PC-3 (cell line): ENCODE results near the gene MCCC1. TPM values are rescaled to one million over a fixed set of nuclear protein-coding genes. Genes with fewer than 3 reads are reported as not detected.
"Not testable (repeated sequence)": the region's sequence is repeated elsewhere in the genome, so short reads cannot be mapped to it uniquely, and the experiment has no call there.

ENCODE experiments used
- ATAC-seq: fragments of 200-7000 bp; cut with Tn5 transposase; 2 replicates; pipeline ENCODE4 v1.9.1; 2020; ENCODE audit warnings: mild to moderate bottlenecking, moderate library complexity
- BruUV-seq: library from RNA; stranded (reverse); fragments of 400-500 nt; replicated peaks from 2 replicates; lab custom pipeline; 2021; lab: Mats Ljungman, UMichigan
- CTCF ChIA-PET: fragments of 300-600 bp; sonication (Branson Sonifier 250); formaldehyde crosslinking; loops from one replicate; lab custom pipeline; 2022; ENCODE audit warnings: antibody characterized with exemption; lab: Charles Lee
- POLR2A ChIA-PET: fragments of 300-600 bp; sonication (Branson Sonifier 250); formaldehyde crosslinking; loops from one replicate; lab custom pipeline; 2022; ENCODE audit warnings: antibody characterized with exemption; ENCODE audit not compliant: unreplicated experiment; lab: Charles Lee
- DNase-seq: peaks from one replicate; pipeline ENCODE4 v3.0.0-alpha.2; 2015
- H2AFZ ChIP-seq: fragments of 300-600 bp; sonication (generic); 2 replicates; pipeline ENCODE4 v1.6.0; 2016; ENCODE audit warnings: antibody characterized with exemption, low read length
- H3F3A ChIP-seq: fragments of 300-600 bp; sonication (generic); one replicate; pipeline ENCODE4 v1.6.0; 2017; ENCODE audit warnings: antibody characterized with exemption, low read length, control low read depth, mild to moderate bottlenecking; ENCODE audit not compliant: unreplicated experiment
- H3K27ac ChIP-seq: fragments of 300-600 bp; sonication (generic); 2 replicates; pipeline ENCODE4 v1.5.1; 2016; ENCODE audit warnings: mild to moderate bottlenecking, low read length
- H3K27me3 ChIP-seq: fragments of 300-600 bp; sonication (generic); 2 replicates; pipeline ENCODE4 v1.6.1; 2016; ENCODE audit warnings: low read length, mixed read lengths
- H3K36me3 ChIP-seq: fragments of 300-600 bp; sonication (generic); 2 replicates; pipeline ENCODE4 v1.6.1; 2016; ENCODE audit warnings: low read depth, mixed run types, low read length, mixed read lengths
- H3K4me1 ChIP-seq: fragments of 300-600 bp; sonication (generic); 2 replicates; pipeline ENCODE4 v1.5.1; 2016; ENCODE audit warnings: low read length; ENCODE audit not compliant: insufficient read depth
- H3K4me2 ChIP-seq: fragments of 300-600 bp; sonication (generic); 2 replicates; pipeline ENCODE4 v1.6.0; 2016; ENCODE audit warnings: low read length
- H3K4me3 ChIP-seq: fragments of 300-600 bp; sonication (generic); 2 replicates; pipeline ENCODE4 v1.5.1; 2016; ENCODE audit warnings: mild to moderate bottlenecking, low read length, mixed read lengths
- H3K79me2 ChIP-seq: fragments of 300-600 bp; sonication (generic); 2 replicates; pipeline ENCODE4 v1.6.1; 2017; ENCODE audit warnings: low read length, mixed read lengths
- H3K9ac ChIP-seq: fragments of 300-600 bp; sonication (generic); 2 replicates; pipeline ENCODE4 v1.6.0; 2016; ENCODE audit warnings: mild to moderate bottlenecking, low read length
- H3K9me2 ChIP-seq: fragments of 300-600 bp; sonication (generic); replicated peaks from 2 replicates; pipeline ENCODE4 v1.6.1; 2016; ENCODE audit warnings: mixed run types, low read length, mixed read lengths
- H3K9me3 ChIP-seq: fragments of 300-600 bp; sonication (generic); 2 replicates; pipeline ENCODE4 v1.6.1; 2016; ENCODE audit warnings: low read length, mixed read lengths
- H4K20me1 ChIP-seq: fragments of 300-600 bp; sonication (generic); 2 replicates; pipeline ENCODE4 v1.6.1; 2016; ENCODE audit warnings: low read length, mixed read lengths
- CTCF ChIP-seq: fragments of 300-600 bp; sonication (generic); conservative IDR thresholded peaks from 2 replicates; pipeline ENCODE4 v1.5.1; 2017; ENCODE audit warnings: antibody characterized with exemption, low read depth, mild to moderate bottlenecking, low read length
- EZH2 ChIP-seq: fragments of 300-600 bp; sonication (generic); IDR thresholded peaks from one replicate; pipeline ENCODE4 v1.6.1; 2017; ENCODE audit warnings: antibody characterized with exemption, mild to moderate bottlenecking, low read length; ENCODE audit not compliant: unreplicated experiment
- EZH2phosphoT487 ChIP-seq: fragments of 300-600 bp; sonication (generic); IDR thresholded peaks from 2 replicates; pipeline ENCODE4 v1.6.1; 2018; ENCODE audit warnings: mild to moderate bottlenecking, antibody characterized with exemption, low read length, borderline replicate concordance
- intact Hi-C: fragments of 100-400 bp; cut with micrococcal nuclease; formaldehyde crosslinking; loops from 2 replicates; pipeline ENCODE4 v1.9.0; 2023
- total RNA-seq: library from RNA; depleted of rRNA; stranded (reverse); fragments of >200 nt; gene quantifications from 2 replicates; pipeline ENCODE4 v1.2.3, GENCODE V29; 2014

MCCC1 gene
- total RNA-seq, 1 experiment from 2014 or later: 18.5 TPM

GRCh38 chr3:183070892-183071291 is 28.4 kb downstream of the MCCC1 start:
- H3K27me3 ChIP-seq: no peaks in the 10 kb centered on the region
- intact Hi-C loops: no loop called here
- no peaks in the 10 kb centered on the region for H3K9me2 ChIP-seq
- no peak overlapping the region for H2AFZ ChIP-seq
- no peak for TF ChIP-seq EZH2phosphoT487
- TF ChIP-seq CTCF: no peak
- no peak for TF ChIP-seq EZH2
- BruUV-seq: no TSS peak
- peaks cover 5% of the 10 kb centered on the region; the same call in 1 of the 2 replicates for H3K36me3 ChIP-seq
- H3K27ac ChIP-seq: no peak overlapping the region
- no peak overlapping the region for H3K4me3 ChIP-seq
- no peak overlapping the region for H3K9ac ChIP-seq
- H3K4me1 ChIP-seq: peaks cover 18% of the 10 kb centered on the region
- no peaks in the 10 kb centered on the region for H3K79me2 ChIP-seq
- H3F3A ChIP-seq: no peaks in the 10 kb centered on the region
- ChIA-PET CTCF (no interaction called here), POLR2A (no interaction called here)
- H3K4me2 ChIP-seq: no peak overlapping the region
- DNase-seq (no peak), ATAC-seq (no peak)
- H4K20me1 ChIP-seq: no peaks in the 10 kb centered on the region
- no peaks in the 10 kb centered on the region for H3K9me3 ChIP-seq

GRCh38 chr3:183069086-183069485 is 30.2 kb downstream of the MCCC1 start:
- TF ChIP-seq EZH2 (no peak), EZH2phosphoT487 (no peak), CTCF (no peak)
- Histone ChIP-seq H3K4me1 (peaks cover 9% of the 10 kb centered on the region), H3K36me3 (peaks cover 5% of the 10 kb centered on the region; the same call in 1 of the 2 replicates), H4K20me1 (no peaks in the 10 kb centered on the region), H3K9me3 (no peaks in the 10 kb centered on the region), H3K9ac (no peak overlapping the region), H3K4me2 (no peak overlapping the region), H3K9me2 (no peaks in the 10 kb centered on the region), H3K79me2 (no peaks in the 10 kb centered on the region), H3K27me3 (no peaks in the 10 kb centered on the region), H2AFZ (no peak overlapping the region), H3K4me3 (no peak overlapping the region), H3K27ac (no peak overlapping the region), H3F3A (no peaks in the 10 kb centered on the region)
- no TSS peak for BruUV-seq
- DNase-seq: no peak
- ATAC-seq: no peak
- intact Hi-C loops: no loop called here
- POLR2A ChIA-PET: no interaction called here
- CTCF ChIA-PET: no interaction called here

GRCh38 chr3:183066891-183067290 is 32.4 kb downstream of the MCCC1 start:
- H2AFZ ChIP-seq, H3K4me2 ChIP-seq, H3F3A ChIP-seq, H3K9me3 ChIP-seq, BruUV-seq, DNase-seq, H3K4me3 ChIP-seq, H3K9me2 ChIP-seq, H3K27me3 ChIP-seq, H3K79me2 ChIP-seq, CTCF ChIA-PET, POLR2A ChIA-PET, H3K4me1 ChIP-seq, H3K9ac ChIP-seq, ATAC-seq, H3K36me3 ChIP-seq, intact Hi-C loops, H4K20me1 ChIP-seq, H3K27ac ChIP-seq: not testable (repeated sequence)
